Measurements from ENCODE around the gene ZNF689. TPM values are rescaled to one million over a fixed set of nuclear protein-coding genes. Genes with fewer than 3 reads are reported as not detected.
"Not testable (repeated sequence)": the region's sequence is repeated elsewhere in the genome, so short reads cannot be mapped to it uniquely, and the experiment has no call there.

The ZNF689 gene
- polyA plus RNA-seq, 5 donors = 8.3 to 9.9 (median 9.5) TPM

DNA sequence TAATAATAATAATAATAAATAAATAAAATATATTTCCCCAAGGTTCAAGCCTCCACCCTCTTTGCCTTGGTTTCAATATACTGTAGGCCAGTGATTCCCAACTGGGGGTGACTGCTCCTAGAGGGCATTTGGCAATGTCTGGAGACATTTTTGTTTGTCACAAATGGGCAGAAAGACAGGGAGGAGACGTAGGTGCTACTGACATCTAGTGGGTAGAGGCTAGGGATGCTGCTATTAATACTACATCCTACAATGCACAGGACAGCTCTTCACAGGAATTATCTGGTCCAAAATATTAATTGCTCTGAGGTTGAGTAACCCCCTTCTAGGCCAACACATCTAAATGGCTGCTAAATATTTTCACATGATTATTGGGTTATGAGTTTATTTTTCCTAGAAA is 27.8 kb upstream of the ZNF689 start:
- no peak for DNase-seq

DNA sequence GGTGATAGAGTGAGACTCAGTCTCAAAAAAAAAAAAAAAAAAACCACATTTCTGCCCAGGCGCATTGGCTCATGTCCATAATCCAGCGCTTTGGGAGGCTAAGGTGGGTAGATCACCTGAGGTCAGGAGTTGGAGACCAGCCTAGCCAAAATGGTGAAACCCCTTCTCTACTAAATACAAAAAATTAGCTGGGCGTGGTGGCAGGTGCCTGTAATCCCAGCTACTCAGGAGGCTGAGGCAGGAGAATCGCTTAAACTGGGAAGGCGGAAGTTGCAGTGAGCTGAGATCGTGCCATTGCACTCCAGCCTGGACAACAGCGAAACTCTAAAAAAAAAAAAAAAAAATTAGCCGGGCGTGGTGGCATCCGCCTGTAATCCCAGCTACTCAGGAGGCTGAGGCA is 26.9 kb upstream of the ZNF689 start:
- not testable (repeated sequence) for DNase-seq

DNA sequence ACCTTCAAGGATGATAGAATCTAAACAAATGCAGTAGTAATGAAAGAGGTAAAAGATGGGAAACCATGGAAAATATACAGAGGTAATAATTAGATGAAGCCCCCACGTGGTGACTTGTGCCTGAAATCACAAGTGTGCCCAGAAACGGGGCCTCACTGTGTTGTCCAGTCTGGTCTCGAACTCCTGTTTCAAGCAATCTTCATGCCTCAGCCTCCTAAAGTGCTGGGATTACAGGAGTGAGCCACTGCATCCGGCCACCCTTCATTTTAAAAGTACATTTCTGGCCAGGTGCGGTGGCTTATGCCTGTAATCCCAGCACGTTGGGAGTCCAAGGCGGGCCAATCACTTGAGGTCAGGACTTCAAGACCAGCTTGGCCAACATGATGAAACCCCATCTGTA is 26.4 kb upstream of the ZNF689 start:
- DNase-seq = no peak

DNA sequence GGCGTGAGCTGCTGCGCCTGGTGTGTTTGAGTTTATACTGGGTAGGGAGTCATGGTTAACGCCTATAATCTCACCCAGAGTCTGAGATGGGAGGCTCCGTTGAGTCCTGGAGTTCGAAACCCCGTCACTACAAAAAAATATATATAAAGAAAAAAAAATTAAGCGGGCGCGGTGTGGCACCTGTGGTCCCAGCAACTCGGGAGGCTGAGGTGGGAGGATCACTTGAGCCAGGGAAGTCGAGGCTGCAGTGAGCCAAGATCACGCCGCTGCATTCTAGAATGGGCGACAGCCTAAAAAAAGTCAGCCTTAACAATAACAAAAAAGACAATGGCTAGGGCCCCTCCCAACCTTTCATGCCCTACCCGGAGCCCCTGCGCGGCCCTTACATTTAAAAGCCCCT is 23.3 kb upstream of the ZNF689 start:
- DNase-seq = no peak

DNA sequence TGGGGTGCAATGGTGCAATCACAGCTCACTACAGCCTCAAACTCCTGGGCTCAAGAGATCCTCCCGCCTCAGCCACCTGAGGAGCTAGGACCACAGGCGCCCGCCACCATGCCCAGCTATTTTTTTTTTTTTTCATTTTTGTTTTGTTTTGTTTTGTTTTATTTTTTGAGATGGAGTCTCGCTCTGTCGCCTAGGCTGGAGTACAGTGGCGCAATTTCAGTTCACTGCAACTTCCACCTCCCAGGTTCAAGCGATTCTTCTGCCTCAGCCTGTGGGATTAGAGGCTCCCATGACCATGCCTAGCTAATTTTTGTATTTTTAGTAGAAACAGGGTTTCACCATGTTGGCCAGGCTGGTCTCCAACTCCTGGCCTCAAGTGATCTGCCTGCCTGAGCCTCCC is 22.3 kb upstream of the ZNF689 start:
- not testable (repeated sequence) for DNase-seq

DNA sequence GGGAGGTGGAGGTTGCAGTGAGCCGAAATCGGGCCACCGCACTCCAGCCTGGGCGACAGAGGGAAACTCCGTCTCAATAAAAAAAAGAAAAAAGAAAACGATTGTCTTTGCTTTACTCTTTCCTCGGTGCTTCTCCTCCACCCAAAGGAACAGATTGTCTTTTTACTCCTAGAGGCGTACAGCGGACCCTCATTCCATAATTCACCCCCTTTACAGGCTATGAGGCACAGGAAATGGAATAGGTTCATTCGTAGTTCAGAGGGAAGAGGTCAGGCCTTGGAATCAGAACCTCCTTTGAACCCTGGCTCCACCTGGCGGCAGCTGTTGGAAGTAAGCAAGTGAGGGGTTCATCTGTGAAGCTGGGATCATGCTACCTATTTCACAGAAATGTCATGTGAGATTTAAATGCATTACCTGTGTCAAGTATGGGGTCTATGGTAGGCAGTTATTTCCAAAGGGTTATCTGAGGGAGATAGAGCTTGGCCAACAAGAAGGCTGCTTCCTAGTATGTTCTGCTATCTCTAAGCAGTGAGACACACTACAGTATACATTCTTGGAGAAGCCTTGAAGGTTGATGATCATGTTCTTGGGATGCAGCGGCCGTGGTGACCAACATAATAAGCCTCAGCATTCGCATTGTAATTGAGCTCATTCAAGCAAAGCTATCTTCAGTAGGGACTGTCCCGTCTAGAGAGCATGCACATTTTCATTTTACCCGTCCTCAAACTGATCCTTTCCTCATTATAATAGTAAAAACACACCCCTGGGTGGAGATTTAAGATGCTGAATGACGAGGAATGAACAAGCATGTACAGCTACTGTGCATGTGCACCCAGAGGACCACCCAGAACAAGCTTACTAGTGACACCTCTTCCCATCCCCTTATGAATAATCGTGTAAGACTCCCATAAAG is 18.7 kb upstream of the ZNF689 start:
- peak; percentile 69 to 74 for DNase-seq

DNA sequence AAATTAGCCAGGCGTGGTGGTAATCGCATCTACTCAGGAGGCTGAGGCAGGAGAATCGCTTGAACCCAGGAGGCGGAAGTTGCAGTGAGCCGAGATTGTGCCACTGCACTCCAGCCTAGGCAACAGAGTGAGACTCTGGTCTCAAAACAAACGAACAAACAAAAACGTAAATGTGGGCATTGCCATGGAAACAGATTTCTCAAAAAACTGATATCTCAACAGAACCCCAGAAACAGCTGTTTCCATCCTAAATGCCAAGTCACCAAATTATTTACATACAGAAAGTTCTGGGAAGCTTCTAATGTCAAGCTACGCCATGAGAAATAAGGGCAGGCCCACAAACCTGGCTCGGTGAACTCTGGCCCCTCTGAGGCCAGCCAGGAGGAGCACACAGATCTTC is 16.0 kb upstream of the ZNF689 start:
- DNase-seq = no peak

DNA sequence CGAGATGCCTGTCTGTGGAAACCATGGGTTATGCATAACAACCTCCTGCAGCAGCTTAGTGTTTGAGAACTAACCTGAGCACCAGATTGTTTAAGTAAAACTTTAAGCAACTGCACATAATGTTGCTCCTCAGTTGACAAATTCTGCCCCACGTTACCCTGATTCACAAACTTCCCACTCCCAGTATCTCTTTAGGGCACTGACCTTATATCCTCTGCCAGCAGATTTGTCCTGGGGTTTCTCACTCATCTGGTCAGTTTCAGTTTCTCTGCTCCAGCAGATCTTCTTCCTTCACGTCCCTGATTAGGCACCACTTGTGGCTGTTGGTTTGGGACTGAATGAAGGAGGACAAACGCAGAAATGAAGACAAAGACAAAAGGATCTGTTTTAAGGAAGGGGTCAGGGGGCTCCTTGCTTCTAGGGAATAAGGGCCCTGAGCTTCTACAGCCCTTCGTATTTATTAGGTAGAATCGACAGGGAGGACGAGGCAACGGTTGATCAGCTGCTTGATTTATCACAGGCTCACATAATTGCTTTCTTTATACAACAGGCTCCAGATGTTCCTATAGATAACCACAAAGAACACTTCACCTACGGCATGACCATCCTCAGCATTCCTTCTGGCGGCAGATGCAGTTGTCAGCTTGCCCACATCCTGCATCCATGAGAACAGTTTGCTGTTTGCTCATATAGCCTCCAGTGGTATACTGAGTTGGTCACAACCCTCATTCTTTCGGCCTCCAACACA is 13.5 kb upstream of the ZNF689 start:
- DNase-seq = no peak

DNA sequence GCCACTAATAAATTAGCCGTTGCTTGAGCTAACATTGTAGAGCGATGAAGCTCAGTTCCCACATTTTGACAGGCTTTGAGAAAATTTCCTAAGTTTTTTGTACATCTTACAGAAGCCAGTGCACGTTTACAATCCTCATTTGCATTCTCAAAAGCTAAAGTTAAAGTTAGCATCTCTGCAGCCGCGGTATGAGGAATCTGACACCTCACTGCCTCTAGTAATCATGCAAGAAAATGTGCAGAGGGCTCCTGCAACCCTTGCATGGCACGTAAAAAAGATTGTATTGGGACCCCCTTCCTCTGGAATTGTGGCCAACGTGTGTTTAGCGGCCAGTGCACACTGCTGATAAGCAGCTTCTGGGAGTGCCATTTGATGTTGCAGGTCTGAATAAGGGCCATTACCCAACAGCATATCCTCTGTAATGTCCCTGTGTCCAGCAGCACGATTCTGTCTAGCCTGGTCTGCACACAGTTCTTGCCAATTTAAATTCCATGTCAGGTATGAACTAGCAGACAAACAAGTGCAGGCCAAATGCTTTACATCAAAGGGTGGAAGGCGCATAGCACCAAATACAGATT is 12.4 kb upstream of the ZNF689 start:
- DNase-seq = no peak

DNA sequence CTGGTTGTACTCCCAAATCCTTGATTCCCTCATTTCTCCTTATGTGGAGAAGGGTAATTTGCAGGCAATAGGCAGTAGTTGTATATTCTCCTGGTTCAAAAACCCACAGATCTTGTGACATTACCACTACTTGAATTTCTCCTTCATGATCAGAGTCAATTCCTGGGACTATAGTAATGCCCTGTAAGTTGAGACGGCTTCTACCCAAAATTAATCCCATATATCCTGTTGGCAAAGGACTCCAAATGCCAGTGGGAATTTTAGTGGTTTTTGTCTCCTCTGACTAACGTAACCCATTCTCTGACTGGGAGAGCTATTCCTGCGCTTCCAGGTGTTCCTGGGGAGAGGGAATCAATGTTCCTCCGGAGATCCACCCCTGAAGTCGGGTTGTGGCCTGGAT is 11.6 kb upstream of the ZNF689 start:
- no peak for DNase-seq

DNA sequence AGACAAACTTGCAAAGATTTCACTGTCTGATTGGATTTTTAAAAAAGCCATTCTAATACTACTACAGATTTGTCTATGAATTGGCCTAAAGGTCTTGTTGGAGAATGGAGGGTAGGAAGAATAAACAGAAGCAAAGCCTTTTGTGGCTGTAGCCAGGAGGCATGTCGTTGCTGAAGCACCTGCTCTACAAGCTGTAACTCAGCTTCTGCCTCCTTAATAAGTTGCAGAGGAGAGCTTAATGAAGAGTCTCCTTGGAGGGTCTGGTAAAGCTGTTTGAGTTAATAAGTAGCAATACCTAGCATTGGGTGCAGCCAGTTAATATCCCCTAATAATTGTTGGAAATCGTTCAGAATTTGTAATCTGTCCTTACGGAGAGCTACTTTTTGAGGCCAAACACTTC is 10.0 kb upstream of the ZNF689 start:
- DNase-seq = no peak

DNA sequence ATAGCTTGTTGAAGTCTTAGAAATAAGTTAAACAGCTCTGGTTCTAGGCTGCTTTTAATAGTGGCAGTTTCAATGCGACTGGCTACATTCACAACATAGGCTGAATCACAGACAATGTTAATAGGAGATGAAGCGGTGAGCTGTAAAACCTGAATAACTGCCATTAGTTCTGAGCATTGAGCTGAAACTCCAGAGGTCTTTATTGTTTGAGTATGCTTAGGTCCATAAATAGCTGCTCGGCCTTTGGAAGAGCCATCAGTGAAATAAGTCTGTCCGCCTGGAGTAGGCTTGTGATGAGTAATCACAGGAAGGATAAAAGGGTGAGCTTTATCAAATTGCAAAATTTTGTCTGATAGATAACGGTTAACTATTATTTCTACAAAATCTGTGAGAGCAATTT is 9.4 kb upstream of the ZNF689 start:
- no peak for DNase-seq

DNA sequence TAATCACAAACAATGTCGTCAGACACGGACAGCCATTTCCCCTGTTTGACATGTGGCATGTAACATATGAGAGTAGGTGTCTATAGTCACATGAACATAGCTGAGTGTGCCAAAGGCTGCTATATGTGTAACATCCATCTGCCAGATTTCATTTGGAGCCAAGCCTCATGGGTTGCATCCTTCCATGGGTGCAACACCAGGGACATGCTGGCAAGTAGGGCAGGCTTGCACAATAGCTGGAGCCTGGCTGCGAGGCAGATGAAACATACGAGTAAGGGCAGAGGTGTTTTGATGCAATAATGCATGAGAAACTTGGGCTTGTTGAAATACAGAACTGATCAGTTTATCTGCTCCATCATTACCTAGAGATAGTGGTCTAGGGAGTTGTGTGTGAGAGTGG is 9.0 kb upstream of the ZNF689 start:
- DNase-seq = no peak

DNA sequence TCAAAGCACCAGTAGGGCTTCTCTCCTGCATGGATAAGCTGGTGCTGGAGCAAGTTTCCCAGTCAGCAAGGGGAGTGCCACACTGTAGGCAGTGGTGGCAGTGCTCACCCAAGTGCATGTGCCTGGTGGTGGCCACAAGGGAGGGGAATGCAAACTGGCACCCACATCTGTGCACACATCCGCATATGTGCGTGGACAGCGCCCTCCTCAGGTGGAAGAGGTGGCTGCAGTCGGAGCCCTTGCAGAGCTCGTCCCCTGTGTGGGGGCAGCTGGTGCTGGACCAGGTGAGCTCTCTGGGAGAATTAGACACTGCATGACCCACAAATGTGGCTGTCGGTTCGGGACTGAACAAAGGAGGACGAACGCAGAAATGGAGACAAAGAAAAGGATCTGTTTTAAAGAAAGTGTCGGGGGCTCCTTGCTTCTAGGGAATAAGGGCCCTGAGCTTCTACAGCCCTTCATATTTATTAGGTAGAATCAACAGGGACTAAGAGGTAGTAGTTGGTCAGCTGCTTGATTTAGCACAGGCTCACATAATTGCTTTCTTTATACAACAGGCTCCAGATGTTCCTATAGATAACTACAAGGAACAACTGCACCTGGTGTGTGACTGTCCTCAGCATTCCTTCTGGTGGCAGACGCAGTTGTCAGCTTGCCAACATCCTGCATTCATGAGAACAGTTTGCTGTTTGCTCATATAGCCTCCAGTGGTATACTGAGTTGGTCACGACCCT is 5.3 kb upstream of the ZNF689 start:
- no peak for DNase-seq

DNA sequence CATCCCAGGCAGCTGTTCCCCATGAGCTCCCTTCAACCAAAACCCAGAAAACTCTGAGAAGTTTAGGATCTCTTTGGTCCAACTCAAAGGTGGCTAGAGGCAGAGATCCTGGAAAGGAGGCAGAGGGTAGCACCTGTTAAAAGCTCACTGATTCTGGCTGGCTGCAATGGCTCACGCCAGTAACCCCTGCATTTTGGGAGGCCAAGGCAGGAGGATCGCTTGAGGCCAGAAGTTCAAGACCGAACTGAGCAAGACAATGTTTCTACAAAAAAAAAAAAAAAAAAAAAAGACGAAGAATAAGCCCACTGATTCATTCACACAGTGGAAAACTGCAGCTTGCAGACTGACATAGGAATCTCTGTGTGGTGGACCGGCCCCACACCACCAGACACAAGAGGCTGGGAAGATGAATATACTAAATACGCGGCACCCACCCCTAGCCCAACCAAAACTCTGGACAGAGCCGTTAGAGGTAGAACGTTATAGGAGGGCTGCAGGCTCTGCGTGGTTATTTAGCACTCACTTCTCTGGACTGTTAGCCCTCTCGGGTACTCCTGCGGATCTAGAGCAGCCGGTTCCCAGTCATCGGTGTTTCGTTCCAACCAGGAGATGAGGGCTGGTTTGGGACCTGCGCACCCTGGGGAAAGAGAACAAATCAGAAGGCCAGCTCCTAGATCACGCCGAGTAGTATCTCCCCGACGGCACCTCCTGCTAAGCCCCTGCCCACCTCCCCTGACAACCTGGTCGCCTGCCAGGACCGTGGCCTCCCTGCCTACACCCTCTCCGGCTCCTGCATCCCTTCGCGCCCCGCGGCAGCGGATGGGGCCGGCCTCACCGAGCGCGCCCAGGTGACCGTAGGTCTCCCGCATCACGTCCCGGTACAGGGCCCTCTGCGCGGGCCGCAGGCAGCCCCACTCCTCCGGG is 925 bp downstream of the ZNF689 start:
- peak; percentile 45 to 61 for DNase-seq

DNA sequence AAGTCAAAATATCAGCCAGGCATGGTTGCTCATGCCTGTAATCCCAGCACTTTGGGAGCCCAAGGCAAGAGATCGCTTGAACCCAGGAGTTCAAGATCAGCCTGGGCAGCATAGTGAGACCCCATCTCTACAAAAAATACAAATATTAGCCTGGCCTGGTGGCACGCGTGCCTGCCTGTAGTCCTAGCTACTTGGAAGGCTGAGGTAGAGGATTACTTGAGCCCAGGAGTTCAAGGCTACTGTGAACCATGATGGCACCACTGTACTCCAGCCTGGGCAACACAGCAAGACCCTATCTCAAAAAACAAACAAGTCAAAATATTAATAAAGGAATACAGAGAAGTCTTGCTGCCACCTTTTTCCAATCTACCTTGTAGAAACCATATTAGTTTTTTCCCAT is 4.2 kb downstream of the ZNF689 start:
- no peak for DNase-seq

DNA sequence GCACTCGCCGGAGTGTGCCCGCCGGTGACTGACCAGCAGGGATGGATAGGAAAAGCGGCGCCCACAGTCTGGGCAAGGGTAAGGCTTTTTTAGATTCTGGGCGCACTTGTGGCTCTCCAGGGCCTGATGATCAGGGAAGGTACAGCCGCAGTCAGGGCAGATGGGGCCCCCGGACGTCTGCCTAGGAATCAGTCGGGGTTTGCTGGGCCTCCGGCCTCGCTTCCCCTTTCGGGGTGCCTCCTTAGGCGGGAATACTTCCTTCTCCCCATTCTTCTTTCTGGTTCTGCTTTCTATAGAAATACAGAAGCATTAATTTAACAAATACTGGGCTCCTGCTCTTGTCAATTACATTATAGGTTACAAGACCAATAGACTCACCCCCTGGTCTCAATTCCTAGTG is 5.0 kb downstream of the ZNF689 start:
- no peak for DNase-seq

DNA sequence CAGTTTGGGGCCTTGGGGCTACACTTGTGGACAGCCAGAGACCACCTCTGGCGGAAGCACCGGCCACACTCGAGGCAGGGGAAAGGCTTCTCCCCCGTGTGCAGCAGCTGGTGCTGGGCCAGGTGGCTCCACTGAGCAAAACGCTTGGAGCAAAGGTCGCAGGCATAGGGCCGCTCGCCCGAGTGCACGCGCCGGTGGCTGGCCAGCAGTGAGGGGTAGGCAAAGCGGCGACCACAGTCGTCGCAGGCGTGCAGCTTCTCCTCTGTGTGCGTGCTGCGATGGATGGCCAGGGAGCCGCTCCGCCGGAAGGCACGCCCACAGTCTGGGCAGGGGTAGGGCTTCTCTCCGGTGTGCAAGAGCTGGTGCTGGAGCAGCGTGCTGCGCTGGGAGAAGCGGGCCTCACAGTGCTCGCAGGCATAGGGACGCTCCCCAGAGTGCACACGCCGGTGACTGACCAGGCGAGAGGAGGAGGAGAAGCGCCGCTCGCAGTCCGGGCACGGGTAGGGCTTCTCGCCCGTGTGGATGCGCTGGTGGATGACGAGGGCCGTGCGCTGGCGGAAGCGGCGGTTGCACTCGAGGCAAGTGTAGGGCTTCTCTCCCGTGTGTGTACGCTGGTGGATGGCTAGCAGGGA is 5.8 kb downstream of the ZNF689 start:
- DNase-seq = no peak

DNA sequence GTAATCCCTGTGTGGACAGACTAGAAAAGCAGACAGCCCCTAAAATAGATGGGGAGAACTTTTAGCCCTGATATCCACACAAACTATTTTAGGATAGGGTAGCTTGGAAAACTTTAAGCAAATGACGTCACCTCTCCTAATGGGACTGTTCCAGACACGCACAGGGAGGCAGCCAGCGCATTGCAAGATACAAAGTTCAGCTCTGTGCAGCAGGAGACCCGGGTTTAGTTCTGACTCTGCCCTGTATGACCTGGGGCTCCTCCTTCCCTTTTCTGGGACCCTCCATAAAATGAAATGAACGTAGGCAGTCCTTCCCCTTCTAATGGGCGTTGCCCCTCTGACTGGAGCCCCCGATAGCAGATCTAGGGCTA is 6.3 kb downstream of the ZNF689 start:
- DNase-seq = no peak

DNA sequence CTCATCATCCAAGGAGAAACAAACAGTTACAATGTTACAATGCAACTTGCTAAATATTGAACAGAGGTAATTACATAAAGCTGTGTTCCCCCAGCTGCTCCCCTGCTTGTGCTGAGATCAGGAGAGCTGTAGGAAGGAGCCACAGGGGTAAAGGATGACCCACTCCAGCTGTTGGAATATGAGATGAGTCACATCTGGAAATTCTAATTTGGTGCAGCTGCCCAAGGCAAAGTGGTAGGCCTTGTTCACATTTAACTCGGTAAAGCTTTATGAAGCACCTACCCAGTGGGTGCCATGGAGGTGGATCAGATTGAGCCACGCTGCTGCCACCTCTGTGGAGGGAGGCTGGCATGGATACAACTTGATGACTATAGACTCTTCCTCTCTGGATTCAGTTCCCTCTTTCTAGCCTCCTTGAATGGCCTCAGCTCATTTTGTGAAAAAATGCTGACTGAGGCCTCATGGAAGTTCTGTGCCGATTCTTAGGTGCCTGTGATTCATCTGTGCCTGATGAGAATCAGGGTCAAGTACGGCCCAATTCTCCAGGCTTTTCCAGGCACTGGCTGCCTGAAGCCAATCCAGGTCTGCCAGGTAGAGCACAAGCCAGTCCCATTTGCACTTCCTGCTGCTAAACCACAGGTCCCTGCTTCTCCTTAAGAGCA is 7.4 kb downstream of the ZNF689 start:
- no peak for DNase-seq
